ENCODE results near the gene RPL15. TPM values are rescaled to one million over a fixed set of nuclear protein-coding genes. Genes with fewer than 3 reads are reported as not detected.

Gene RPL15
- total RNA-seq, 1 donor from 2014 or later = 2,385 TPM

- no peak for DNase-seq (ENCODE audit: low read depth, low spot score)
Measured at GRCh38 chr3:23928524-23928923, 11.6 kb downstream of the RPL15 start.

GRCh38 chr3:23931597-23931996 lies 14.7 kb downstream of the RPL15 start:
- no peak for DNase-seq (ENCODE audit: low read depth, low spot score)

GRCh38 chr3:23932571-23932970 lies 15.6 kb downstream of the RPL15 start:
- DNase-seq (ENCODE audit: low read depth, low spot score) = no peak

GRCh38 chr3:23934253-23934652 lies 17.3 kb downstream of the RPL15 start:
- no peak for DNase-seq (ENCODE audit: low read depth, low spot score)

- no peak for DNase-seq (ENCODE audit: low read depth, low spot score)
Measured at GRCh38 chr3:23937296-23937695, 20.4 kb downstream of the RPL15 start.

DNA sequence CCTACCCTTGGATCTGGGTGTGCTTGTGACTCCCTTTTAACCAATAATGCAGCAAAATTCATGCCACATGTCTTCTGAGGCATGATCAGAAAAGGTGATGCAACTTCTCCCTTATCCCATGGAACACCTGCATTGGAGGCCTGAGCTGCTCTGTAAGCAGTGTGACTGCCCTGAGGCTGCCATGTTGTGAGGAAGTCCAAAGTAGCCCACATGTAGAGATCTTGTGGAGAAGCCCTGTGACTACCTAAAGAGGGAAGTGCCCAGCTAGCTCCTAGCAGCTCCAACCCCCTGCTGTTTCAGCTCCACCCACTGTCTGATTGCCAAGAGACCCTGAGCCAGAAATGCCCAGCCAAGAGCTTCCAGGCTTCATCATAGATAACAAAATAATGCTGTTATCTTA lies 21.8 kb downstream of the RPL15 start:
- no peak for DNase-seq (ENCODE audit: low read depth, low spot score)

- DNase-seq (ENCODE audit: low read depth, low spot score) = no peak
Measured at GRCh38 chr3:23940775-23941174, 23.8 kb downstream of the RPL15 start.

- no peak for DNase-seq (ENCODE audit: low read depth, low spot score)
Measured at GRCh38 chr3:23941440-23941839, 24.5 kb downstream of the RPL15 start.

DNA sequence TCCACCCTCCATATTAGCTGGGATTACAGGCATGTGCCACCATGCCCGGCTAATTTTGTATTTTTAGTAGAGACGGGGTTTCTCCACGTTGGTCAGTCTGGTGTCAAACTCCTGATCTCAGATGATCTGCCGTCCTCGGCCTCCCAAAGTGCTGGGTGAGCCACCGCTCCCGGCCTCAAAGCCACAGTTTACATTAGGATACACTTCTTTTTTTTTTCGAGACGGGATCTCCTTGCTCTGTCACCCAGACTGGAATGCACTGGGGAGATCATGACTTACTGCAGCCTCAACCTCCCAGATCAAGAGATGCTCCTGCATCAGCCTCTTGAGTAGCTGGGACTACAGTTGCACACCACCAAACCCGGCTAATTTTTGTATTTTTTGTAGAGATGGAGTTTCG lies 25.6 kb downstream of the RPL15 start:
- no peak for DNase-seq (ENCODE audit: low read depth, low spot score)

DNA sequence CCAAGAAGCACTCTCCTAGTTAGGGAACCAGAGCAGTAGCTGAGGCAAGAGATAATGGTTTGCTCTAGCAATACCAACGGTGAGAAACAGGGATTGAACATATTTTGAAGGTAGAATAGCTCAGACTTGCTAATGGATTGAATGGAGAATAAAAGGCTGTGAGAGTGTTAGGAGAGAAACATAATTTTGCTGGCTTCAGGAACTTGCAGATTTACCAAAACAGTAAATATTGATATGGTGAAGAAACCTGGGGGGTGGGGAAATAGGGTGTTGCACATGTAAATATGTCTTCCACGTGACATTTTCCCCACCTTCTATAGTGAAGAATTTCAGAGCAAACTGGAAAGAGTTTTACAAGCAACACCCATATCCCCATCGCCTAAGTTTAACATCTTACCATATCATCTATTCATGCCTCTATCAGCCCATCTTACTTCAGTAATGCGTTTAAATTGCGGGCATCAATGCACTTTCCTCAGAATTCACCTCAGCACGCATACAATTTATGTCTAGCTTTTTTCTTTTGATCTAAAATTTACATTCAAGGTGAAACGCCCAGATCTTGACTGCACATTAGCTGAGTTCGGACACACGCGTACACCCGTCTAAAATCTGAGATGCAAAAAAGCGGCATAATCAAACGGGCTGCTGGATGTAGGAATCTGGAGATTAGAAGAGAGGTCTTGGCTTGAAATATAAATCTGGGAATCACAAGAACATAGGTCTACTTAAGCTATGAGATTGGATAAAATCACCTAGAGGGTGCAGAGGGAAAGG lies 27.3 kb downstream of the RPL15 start:
- no peak for DNase-seq (ENCODE audit: low read depth, low spot score)

- DNase-seq (ENCODE audit: low read depth, low spot score) = peak; percentile 50
Measured at GRCh38 chr3:23944861-23945662, 28.1 kb downstream of the RPL15 start, which contains the start of gene NR1D2. Gene NR1D2 (plus strand): TSS chr3:23945286. CDS start chr3:23945579, 293 bp downstream.

DNA sequence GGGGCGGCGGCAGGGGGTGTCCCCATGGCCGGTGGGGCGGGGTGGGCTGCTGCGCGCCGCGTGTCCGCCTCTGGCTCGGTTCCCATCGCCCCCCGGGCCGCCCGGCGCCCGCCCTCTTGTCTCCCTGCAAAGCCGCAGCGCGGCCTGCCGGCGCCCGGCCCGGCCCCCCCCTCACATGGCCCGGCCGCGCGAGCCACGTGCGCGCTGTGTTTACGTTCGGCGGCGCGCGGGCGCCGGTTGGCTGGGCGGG lies 28.7 kb downstream of the RPL15 start:
- DNase-seq (ENCODE audit: low read depth, low spot score) = no peak

GRCh38 chr3:23945913-23946687 lies 29.2 kb downstream of the RPL15 start:
- peak; percentile 80 for DNase-seq (ENCODE audit: low read depth, low spot score)

GRCh38 chr3:23948761-23949160 lies 31.8 kb downstream of the RPL15 start:
- no peak for DNase-seq (ENCODE audit: low read depth, low spot score)

- DNase-seq (ENCODE audit: low read depth, low spot score) = no peak
Measured at GRCh38 chr3:23949784-23950183, 32.9 kb downstream of the RPL15 start.

GRCh38 chr3:23950293-23950692 lies 33.4 kb downstream of the RPL15 start:
- DNase-seq (ENCODE audit: low read depth, low spot score) = no peak

- no peak for DNase-seq (ENCODE audit: low read depth, low spot score)
Measured at GRCh38 chr3:23952646-23953045, 35.7 kb downstream of the RPL15 start.

GRCh38 chr3:23953523-23953922 lies 36.6 kb downstream of the RPL15 start:
- DNase-seq (ENCODE audit: low read depth, low spot score) = no peak

DNA sequence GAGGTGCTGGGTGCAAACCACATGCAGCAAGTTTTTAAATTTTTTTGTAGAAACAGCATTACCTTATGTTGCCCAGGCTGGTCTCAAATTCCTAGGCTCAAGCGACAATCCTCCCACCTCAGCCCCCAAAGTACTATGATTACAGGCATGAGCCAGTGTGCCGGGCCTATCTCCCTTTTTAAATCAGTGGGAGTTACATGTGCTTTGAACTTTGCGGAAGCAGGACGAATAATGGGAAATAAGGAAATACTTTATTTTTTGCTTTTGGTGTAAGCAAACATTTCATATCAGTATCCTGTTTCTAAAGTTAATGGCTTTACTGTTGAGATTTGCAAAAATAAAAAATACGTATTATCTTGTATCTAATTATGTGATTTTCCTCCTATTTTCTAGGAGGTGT lies 37.2 kb downstream of the RPL15 start:
- DNase-seq (ENCODE audit: low read depth, low spot score) = no peak

DNA sequence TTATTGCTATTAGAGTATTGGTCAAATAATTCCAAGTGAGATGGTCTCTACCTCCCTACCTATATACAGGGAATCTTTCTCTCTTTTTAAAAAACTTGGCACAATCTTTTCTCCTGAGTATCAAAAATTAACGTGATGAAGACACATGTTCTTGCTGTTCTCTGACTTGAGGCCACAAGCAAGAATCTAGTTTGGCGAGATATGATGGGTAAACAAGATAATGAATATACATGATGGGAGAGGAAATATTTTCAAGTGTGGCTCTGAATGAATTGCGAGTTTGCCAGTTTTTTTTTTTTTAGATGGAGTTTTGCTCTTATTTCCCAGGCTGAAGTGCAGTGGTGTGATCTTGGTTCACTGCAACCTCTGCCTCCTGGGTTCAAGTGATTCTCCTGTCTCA lies 39.8 kb downstream of the RPL15 start:
- no peak for DNase-seq (ENCODE audit: low read depth, low spot score)

GRCh38 chr3:23959135-23959900 lies 42.4 kb downstream of the RPL15 start:
- peak; percentile 57 for DNase-seq (ENCODE audit: low read depth, low spot score)
